Hepatocyte (in vitro differentiated cells): ENCODE results near the gene ZBTB42.

Experiments used
- EZH2 ChIP-seq: fragments of 200-600 bp; sonication (generic); IDR thresholded peaks from 2 replicates; pipeline ENCODE4 v1.6.1; 2016; ENCODE audit warnings: antibody characterized with exemption, mild to moderate bottlenecking, borderline replicate concordance
- EZH2phosphoT487 ChIP-seq: fragments of 200-600 bp; sonication (generic); IDR thresholded peaks from one replicate; pipeline ENCODE4 v1.6.1; 2018; ENCODE audit warnings: antibody characterized with exemption, mild to moderate bottlenecking, low read depth, moderate library complexity; ENCODE audit not compliant: unreplicated experiment, severe bottlenecking
- TF ChIP-seq, protein P1 (sequence below): fragments of 200-600 bp; sonication (generic); IDR thresholded peaks from 2 replicates; pipeline ENCODE4 v1.5.1; 2016; ENCODE audit warnings: antibody characterized with exemption, mild to moderate bottlenecking; ENCODE audit not compliant: poor library complexity

DNA sequence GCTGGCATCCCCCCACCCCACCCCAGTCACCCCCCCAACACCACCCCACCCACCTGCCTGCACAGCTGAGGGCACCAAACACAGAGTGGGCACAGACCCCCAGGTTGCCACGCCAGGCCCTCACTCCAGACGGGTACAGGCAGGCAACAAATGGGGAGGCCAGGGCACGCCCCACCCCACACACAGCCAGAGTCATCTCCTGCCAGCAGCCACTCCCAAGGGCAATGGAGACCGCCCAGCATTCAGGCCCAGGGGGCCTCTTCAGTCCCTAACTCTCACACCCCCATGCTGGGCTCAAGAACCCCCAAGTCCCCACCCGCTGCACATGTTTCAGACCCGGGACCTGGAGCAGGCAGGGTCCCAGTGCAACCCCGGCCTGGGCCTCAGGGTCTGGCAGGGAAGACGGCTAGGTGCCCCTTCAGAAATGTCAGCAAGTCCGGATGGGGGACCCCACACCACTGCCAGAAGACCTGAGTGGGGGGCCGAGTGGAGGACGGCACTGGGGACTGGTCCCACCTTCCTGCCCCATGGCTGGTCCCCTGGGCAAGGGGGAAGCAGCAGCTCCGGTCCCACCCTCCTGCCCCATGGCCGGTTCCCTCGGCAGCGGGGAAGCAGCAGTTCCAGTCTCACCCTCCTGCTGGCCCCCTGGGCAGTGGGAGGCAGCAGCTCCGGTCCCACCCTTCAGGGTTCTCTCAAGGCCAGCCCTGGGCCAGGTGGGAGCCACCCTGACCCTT is 17.2 kb upstream of the ZBTB42 start:
- TF ChIP-seq, protein P1, sequence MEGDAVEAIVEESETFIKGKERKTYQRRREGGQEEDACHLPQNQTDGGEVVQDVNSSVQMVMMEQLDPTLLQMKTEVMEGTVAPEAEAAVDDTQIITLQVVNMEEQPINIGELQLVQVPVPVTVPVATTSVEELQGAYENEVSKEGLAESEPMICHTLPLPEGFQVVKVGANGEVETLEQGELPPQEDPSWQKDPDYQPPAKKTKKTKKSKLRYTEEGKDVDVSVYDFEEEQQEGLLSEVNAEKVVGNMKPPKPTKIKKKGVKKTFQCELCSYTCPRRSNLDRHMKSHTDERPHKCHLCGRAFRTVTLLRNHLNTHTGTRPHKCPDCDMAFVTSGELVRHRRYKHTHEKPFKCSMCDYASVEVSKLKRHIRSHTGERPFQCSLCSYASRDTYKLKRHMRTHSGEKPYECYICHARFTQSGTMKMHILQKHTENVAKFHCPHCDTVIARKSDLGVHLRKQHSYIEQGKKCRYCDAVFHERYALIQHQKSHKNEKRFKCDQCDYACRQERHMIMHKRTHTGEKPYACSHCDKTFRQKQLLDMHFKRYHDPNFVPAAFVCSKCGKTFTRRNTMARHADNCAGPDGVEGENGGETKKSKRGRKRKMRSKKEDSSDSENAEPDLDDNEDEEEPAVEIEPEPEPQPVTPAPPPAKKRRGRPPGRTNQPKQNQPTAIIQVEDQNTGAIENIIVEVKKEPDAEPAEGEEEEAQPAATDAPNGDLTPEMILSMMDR = no peak
- TF ChIP-seq EZH2 (no peak), EZH2phosphoT487 (no peak)
